Smooth muscle cell (in vitro differentiated cells): ENCODE results near the gene BPTF. TPM values are rescaled to one million over a fixed set of nuclear protein-coding genes. Genes with fewer than 3 reads are reported as not detected.

Experiments used
- DNase-seq: peaks from one replicate; lab custom pipeline; 2025; ENCODE audit not compliant: unreplicated experiment; lab: John Stamatoyannopoulos, UW
- H2AFZ ChIP-seq: fragments of 200-600 bp; sonication (generic); 2 replicates; pipeline ENCODE4 v1.6.0; 2016; ENCODE audit warnings: antibody characterized with exemption, low read depth, mild to moderate bottlenecking
- H3F3A ChIP-seq: fragments of 200-600 bp; sonication (generic); 2 replicates; pipeline ENCODE4 v1.6.0; 2017; ENCODE audit warnings: antibody characterized with exemption, low read depth
- H3K27ac ChIP-seq: fragments of 200-600 bp; sonication (generic); 2 replicates; pipeline ENCODE4 v1.5.1; 2016; ENCODE audit warnings: low read depth, mild to moderate bottlenecking
- H3K27me3 ChIP-seq: fragments of 200-600 bp; sonication (generic); 2 replicates; pipeline ENCODE4 v1.6.1; 2016; ENCODE audit warnings: low read depth, mild to moderate bottlenecking
- H3K36me3 ChIP-seq: fragments of 200-600 bp; sonication (generic); 2 replicates; pipeline ENCODE4 v1.5.1; 2016; ENCODE audit warnings: low read depth
- H3K4me1 ChIP-seq: fragments of 200-600 bp; sonication (generic); 2 replicates; pipeline ENCODE4 v1.5.1; 2016; ENCODE audit warnings: low read depth
- H3K4me2 ChIP-seq: fragments of 200-600 bp; sonication (generic); 2 replicates; pipeline ENCODE4 v1.6.0; 2016; ENCODE audit warnings: mild to moderate bottlenecking
- H3K4me3 ChIP-seq: fragments of 200-600 bp; sonication (generic); 2 replicates; pipeline ENCODE4 v1.5.1; 2016; ENCODE audit warnings: mild to moderate bottlenecking
- H3K79me2 ChIP-seq: fragments of 200-600 bp; sonication (generic); 2 replicates; pipeline ENCODE4 v1.6.0; 2016; ENCODE audit warnings: low read depth, mild to moderate bottlenecking
- H3K9ac ChIP-seq: fragments of 200-600 bp; sonication (generic); 2 replicates; pipeline ENCODE4 v1.6.0; 2016; ENCODE audit warnings: low read depth
- H3K9me3 ChIP-seq: fragments of 200-600 bp; sonication (generic); replicated peaks from 2 replicates; pipeline ENCODE4 v1.5.1; 2016; ENCODE audit warnings: low read depth
- H4K20me1 ChIP-seq: fragments of 200-600 bp; sonication (generic); 2 replicates; pipeline ENCODE4 v1.6.0; 2016; ENCODE audit warnings: low read depth
- WGBS: methylation state at CpG from one replicate; pipeline ENCODE4 v1.1.7; 2016; ENCODE audit warnings: low lambda C conversion rate; 5-methylcytosine and 5-hydroxymethylcytosine counted together
- polyA plus RNA-seq: library from polyadenylated mRNA; unstranded; fragments of >200 nt; fragmentation: Nextera tagmentation; extraction: Ambion mirVana; gene quantifications from 2 replicates; pipeline ENCODE4 v1.2.1, GENCODE V29; 2016
- total RNA-seq: library from RNA; depleted of rRNA; stranded (reverse); fragments of >200 nt; gene quantifications from 2 replicates; pipeline ENCODE4 v1.2.3, GENCODE V29; 2014
- TF ChIP-seq, protein P1 (sequence below): fragments of 200-600 bp; sonication (generic); IDR thresholded peaks from 2 replicates; pipeline ENCODE4 v1.5.1; 2017; ENCODE audit warnings: borderline replicate concordance, mild to moderate bottlenecking, antibody characterized with exemption; ENCODE audit not compliant: insufficient read depth, poor library complexity, severe bottlenecking

The BPTF gene
- total and polyA plus RNA-seq, 2 experiments from 2014 or later, result 26.8 to 51.2 TPM

GRCh38 chr17:67830440-67830839 is 5.1 kb downstream of the BPTF start:
- no peak overlapping the region for H2AFZ ChIP-seq
- no peak for DNase-seq
- 32% methylated on average over 6 of the region's 6 CpGs for WGBS
- no peak overlapping the region for H3K27ac ChIP-seq
- H4K20me1 ChIP-seq, result peaks cover 89% of the 10 kb centered on the region
- H3K9ac ChIP-seq, result no peak overlapping the region
- peaks cover 96% of the 10 kb centered on the region for H3K79me2 ChIP-seq
- H3K36me3 ChIP-seq, result no peaks in the 10 kb centered on the region
- no peaks in the 10 kb centered on the region for H3K27me3 ChIP-seq
- TF ChIP-seq, protein P1, sequence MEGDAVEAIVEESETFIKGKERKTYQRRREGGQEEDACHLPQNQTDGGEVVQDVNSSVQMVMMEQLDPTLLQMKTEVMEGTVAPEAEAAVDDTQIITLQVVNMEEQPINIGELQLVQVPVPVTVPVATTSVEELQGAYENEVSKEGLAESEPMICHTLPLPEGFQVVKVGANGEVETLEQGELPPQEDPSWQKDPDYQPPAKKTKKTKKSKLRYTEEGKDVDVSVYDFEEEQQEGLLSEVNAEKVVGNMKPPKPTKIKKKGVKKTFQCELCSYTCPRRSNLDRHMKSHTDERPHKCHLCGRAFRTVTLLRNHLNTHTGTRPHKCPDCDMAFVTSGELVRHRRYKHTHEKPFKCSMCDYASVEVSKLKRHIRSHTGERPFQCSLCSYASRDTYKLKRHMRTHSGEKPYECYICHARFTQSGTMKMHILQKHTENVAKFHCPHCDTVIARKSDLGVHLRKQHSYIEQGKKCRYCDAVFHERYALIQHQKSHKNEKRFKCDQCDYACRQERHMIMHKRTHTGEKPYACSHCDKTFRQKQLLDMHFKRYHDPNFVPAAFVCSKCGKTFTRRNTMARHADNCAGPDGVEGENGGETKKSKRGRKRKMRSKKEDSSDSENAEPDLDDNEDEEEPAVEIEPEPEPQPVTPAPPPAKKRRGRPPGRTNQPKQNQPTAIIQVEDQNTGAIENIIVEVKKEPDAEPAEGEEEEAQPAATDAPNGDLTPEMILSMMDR, result no peak
- H3K9me3 ChIP-seq, result no peaks in the 10 kb centered on the region
- no peaks in the 10 kb centered on the region for H3F3A ChIP-seq
- peaks cover 28% of the 10 kb centered on the region for H3K4me1 ChIP-seq
- no peak overlapping the region for H3K4me3 ChIP-seq
- H3K4me2 ChIP-seq, result peak overlapping the region; percentile 41

GRCh38 chr17:67831268-67831667 is 6.0 kb downstream of the BPTF start:
- H3F3A ChIP-seq, result no peaks in the 10 kb centered on the region

GRCh38 chr17:67833134-67833533 is 7.8 kb downstream of the BPTF start:
- Histone ChIP-seq H3K27me3 (no peaks in the 10 kb centered on the region), H3K4me3 (no peak overlapping the region), H3F3A (no peaks in the 10 kb centered on the region), H4K20me1 (peaks cover 100% of the 10 kb centered on the region), H3K36me3 (no peaks in the 10 kb centered on the region), H3K79me2 (peaks cover 99% of the 10 kb centered on the region), H2AFZ (no peak overlapping the region), H3K9me3 (no peaks in the 10 kb centered on the region), H3K4me1 (peaks cover 33% of the 10 kb centered on the region), H3K27ac (no peak overlapping the region), H3K4me2 (no peak overlapping the region), H3K9ac (no peak overlapping the region)
- 100% methylated on average over 3 of the region's 3 CpGs for WGBS
- DNase-seq, result no peak
- TF ChIP-seq, protein P1, result no peak

More at GRCh38 chr17:67831268-67831667, 6.0 kb downstream of the BPTF start:
- Histone ChIP-seq H2AFZ (no peak overlapping the region), H3K9me3 (no peaks in the 10 kb centered on the region), H3K9ac (no peak overlapping the region), H3K36me3 (no peaks in the 10 kb centered on the region), H3K4me2 (no peak overlapping the region), H3K79me2 (peaks cover 100% of the 10 kb centered on the region), H4K20me1 (peaks cover 98% of the 10 kb centered on the region), H3K4me1 (peaks cover 33% of the 10 kb centered on the region), H3K27me3 (no peaks in the 10 kb centered on the region), H3K27ac (no peak overlapping the region), H3K4me3 (no peak overlapping the region)
- WGBS, result 86% methylated on average over 4 of the region's 4 CpGs
- TF ChIP-seq, protein P1, result no peak
- DNase-seq, result no peak

GRCh38 chr17:67833946-67834631 is 8.8 kb downstream of the BPTF start:
- no peaks in the 10 kb centered on the region for H3K27me3 ChIP-seq
- H3K27ac ChIP-seq, result no peak overlapping the region
- WGBS, result 63% methylated on average over 3 of the region's 3 CpGs
- peaks cover 23% of the 10 kb centered on the region for H3K4me1 ChIP-seq
- peaks cover 99% of the 10 kb centered on the region for H3K79me2 ChIP-seq
- no peak overlapping the region for H2AFZ ChIP-seq
- peaks cover 100% of the 10 kb centered on the region for H4K20me1 ChIP-seq
- no peak overlapping the region for H3K9ac ChIP-seq
- H3K4me2 ChIP-seq, result no peak overlapping the region
- no peaks in the 10 kb centered on the region for H3K9me3 ChIP-seq
- TF ChIP-seq, protein P1, result peak; percentile 18
- H3K4me3 ChIP-seq, result no peak overlapping the region
- no peaks in the 10 kb centered on the region for H3K36me3 ChIP-seq
- H3F3A ChIP-seq, result no peaks in the 10 kb centered on the region
- DNase-seq, result no peak
